A549 (cell line): Measurements from ENCODE around the gene PPP1R1A. TPM values are rescaled to one million over a fixed set of nuclear protein-coding genes. Genes with fewer than 3 reads are reported as not detected.

Source experiments
- ATAC-seq, 2 experiments: fragments of 200-7000 bp in 1 of 2; fragments of >200 bp in 1 of 2; cut with Nextera tagmentation in 1 of 2; cut with Tn5 transposase in 1 of 2; 3 replicates each; pipeline versions ENCODE4 v1.8.0 to v1.9.1; 2018 to 2020; ENCODE audit warnings: mild to moderate bottlenecking in 1 of 2, moderate library complexity in 1 of 2
- CTCF ChIA-PET: fragments of 300-600 bp; sonication (Branson Sonifier 250); formaldehyde crosslinking; extraction: SDS; loops from one replicate; lab custom pipeline; 2021; ENCODE audit warnings: antibody characterized with exemption, inconsistent platforms; lab: Yijun Ruan, JAX
- POLR2A ChIA-PET: fragments of 350-600 bp; formaldehyde crosslinking; extraction: SDS; loops from one replicate; lab custom pipeline; 2021; ENCODE audit warnings: antibody characterized with exemption, inconsistent platforms; lab: Yijun Ruan, JAX
- DNase-seq, 2 experiments: peaks; one replicate each; pipeline versions ENCODE4 v3.0.0 to v3.0.0-alpha.2; 2011 to 2016; ENCODE audit warnings: low read depth in 1 of 2, low spot score in 1 of 2
- FAIRE-seq: peaks from 2 replicates; lab custom pipeline; 2011; peaks lifted over from hg19 to GRCh38; lab: Jason Lieb, UNC
- H3K27ac ChIP-seq, 2 experiments: fragments of >200 bp; sonication (Bioruptor Twin); formaldehyde crosslinking; 3 replicates each; pipeline ENCODE4 v1.5.1; 2016 to 2017
- H3K4me1 ChIP-seq: fragments of >200 bp; sonication (Bioruptor Twin); formaldehyde crosslinking; 3 replicates; pipeline ENCODE4 v1.6.1; 2016
- H3K4me2 ChIP-seq: fragments of >200 bp; sonication (Bioruptor Twin); formaldehyde crosslinking; 3 replicates; pipeline ENCODE4 v1.6.1; 2016
- H3K4me3 ChIP-seq: fragments of >200 bp; sonication (Bioruptor Twin); formaldehyde crosslinking; 3 replicates; pipeline ENCODE4 v1.5.1; 2016
- H3K9me3 ChIP-seq: fragments of >200 bp; sonication (Bioruptor Twin); formaldehyde crosslinking; 3 replicates; pipeline ENCODE4 v1.6.1; 2016
- CHD2 ChIP-seq: fragments of 150-350 bp; IDR thresholded peaks from 2 replicates; pipeline ENCODE4 v1.6.1; 2014; ENCODE audit warnings: low read length; ENCODE audit not compliant: partially characterized antibody
- HOXA7 ChIP-seq: fragments of 250-450 bp; sonication (Bioruptor Pico); IDR thresholded peaks from 2 replicates; pipeline ENCODE4 v1.5.0; 2020; ENCODE audit warnings: mild to moderate bottlenecking, moderate library complexity
- JUNB ChIP-seq: fragments of >200 bp; sonication (Bioruptor Twin); formaldehyde crosslinking; IDR thresholded peaks from 2 replicates; pipeline ENCODE4 v1.6.1; 2016
- MAFK ChIP-seq: fragments of 450-650 bp; IDR thresholded peaks from 2 replicates; pipeline ENCODE4 v1.6.1; 2014; ENCODE audit not compliant: partially characterized antibody
- MAZ ChIP-seq: fragments of 150-350 bp; IDR thresholded peaks from 2 replicates; pipeline ENCODE4 v1.6.1; 2014; ENCODE audit warnings: antibody characterized with exemption, low read depth, low read length, borderline replicate concordance
- RARB ChIP-seq: fragments of 250-450 bp; sonication (Bioruptor Pico); IDR thresholded peaks from 2 replicates; pipeline ENCODE4 v1.8.0; 2021; ENCODE audit warnings: mild to moderate bottlenecking, moderate library complexity
- RCOR1 ChIP-seq: fragments of 150-350 bp; IDR thresholded peaks from 2 replicates; pipeline ENCODE4 v1.6.1; 2014; ENCODE audit warnings: antibody characterized with exemption, low read length, low read depth
- RFX5 ChIP-seq: fragments of 450-650 bp; IDR thresholded peaks from 2 replicates; pipeline ENCODE4 v1.7.1; 2014; ENCODE audit warnings: antibody characterized with exemption, mild to moderate bottlenecking, moderate library complexity
- RNF2 ChIP-seq: fragments of 200-600 bp; sonication (generic); IDR thresholded peaks from 2 replicates; pipeline ENCODE4 v1.6.1; 2016; ENCODE audit warnings: low read depth, mild to moderate bottlenecking, antibody characterized with exemption, moderate library complexity, borderline replicate concordance
- ZSCAN20 ChIP-seq: fragments of 250-450 bp; sonication (Bioruptor Pico); IDR thresholded peaks from 2 replicates; pipeline ENCODE4 v1.8.0; 2022; ENCODE audit warnings: mild to moderate bottlenecking, moderate library complexity
- WGBS: methylation state at CpG from one replicate; pipeline ENCODE4 v1.1.6; 2017; ENCODE audit errors: missing lambda C conversion rate; 5-methylcytosine and 5-hydroxymethylcytosine counted together
- polyA plus RNA-seq, 4 experiments: library from polyadenylated mRNA; depleted of rRNA in 3 of 4; stranded (reverse); fragments of >200 nt; fragmentation: RNase III in 1 of 4; extraction: RNeasy Plus Mini Kit Qiagen cat#74134 plus additional on column Dnase treatment in 1 of 4; gene quantifications; 2 replicates in 3 of 4; 3 replicates in 1 of 4; pipeline ENCODE4 v1.2.3, GENCODE V29; 2011 to 2017
- TF ChIP-seq, protein P1 (sequence below): fragments of >200 bp; sonication (Bioruptor Twin); formaldehyde crosslinking; IDR thresholded peaks from 2 replicates; pipeline ENCODE4 v1.6.1; 2016
- TF ChIP-seq, protein P2 (sequence below): fragments of 200-600 bp; sonication (generic); IDR thresholded peaks from 2 replicates; pipeline ENCODE4 v1.6.1; 2016; ENCODE audit warnings: antibody characterized with exemption, mild to moderate bottlenecking, moderate library complexity
- TF ChIP-seq, protein P3 (sequence below): fragments of 250-450 bp; sonication (Bioruptor Pico); IDR thresholded peaks from 2 replicates; pipeline ENCODE4 v1.5.0; 2021; ENCODE audit warnings: mild to moderate bottlenecking, moderate library complexity, borderline replicate concordance

PPP1R1A gene
- polyA plus RNA-seq, 2 of the 4 experiments (the other 2 are of a cell fraction), result 0.09 TPM; not detected in 1

DNA sequence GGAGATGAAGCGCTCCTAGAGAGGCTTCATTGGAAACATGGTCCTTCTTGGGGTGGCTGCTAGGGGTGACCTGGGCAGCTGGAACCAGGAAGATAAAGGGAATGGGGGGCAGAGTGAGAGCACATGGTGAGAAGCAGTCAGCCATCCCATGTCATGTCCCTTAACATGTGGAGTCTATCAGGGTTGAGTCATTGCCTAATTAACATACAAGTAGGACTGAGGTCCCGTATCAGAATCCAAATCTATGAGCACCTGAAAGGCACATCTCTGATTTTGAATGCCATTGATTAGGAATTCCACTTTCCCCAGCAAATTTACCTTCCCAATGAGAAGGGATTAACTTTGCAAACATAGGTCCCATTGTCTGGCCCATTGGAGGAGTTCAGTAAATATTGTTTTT, 20.3 kb upstream of the PPP1R1A start:
- Histone ChIP-seq H3K27ac (no peak overlapping the region), H3K4me3 (no peak overlapping the region), H3K4me1 (no peaks in the 10 kb centered on the region), H3K4me2 (no peak overlapping the region), H3K9me3 (no peaks in the 10 kb centered on the region)
- TF ChIP-seq CHD2, result no peak
- DNase-seq (no peak), ATAC-seq (no peak), FAIRE-seq (no peak)
- ChIA-PET POLR2A (no interaction called here), CTCF (interaction anchor here (1.3 to 5.7 kb wide), 3 partner anchors 12 to 36 kb away, joined by 3 to 24 read pairs (median 22); no protein-coding TSS in a partner anchor)
- 4% methylated on average over 2 of the region's 2 CpGs for WGBS

DNA sequence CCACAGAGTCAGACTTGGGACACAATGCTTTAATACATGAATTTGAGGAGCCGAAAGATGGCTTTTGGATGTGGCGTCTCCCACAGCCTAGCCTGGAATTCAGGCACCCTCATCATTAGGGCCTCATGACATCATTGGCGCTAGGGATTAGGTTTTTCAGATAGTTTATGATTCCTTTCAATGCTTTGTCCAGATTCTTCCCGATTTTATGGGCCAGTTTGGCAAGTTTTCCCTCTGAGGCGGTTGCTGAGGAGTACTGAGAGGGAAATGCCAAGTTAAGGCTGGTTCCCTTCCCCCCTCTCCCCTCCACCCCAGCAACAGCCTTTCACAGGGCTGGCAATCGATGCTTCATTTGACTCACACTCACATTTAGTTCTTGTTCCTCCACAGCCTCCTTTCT, 19.7 kb upstream of the PPP1R1A start:
- no peak for TF ChIP-seq JUNB
- no peak for TF ChIP-seq MAFK
- TF ChIP-seq, protein P1, sequence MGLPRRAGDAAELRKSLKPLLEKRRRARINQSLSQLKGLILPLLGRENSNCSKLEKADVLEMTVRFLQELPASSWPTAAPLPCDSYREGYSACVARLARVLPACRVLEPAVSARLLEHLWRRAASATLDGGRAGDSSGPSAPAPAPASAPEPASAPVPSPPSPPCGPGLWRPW, result no peak
- TF ChIP-seq RARB (CRISPR knock-in tag), result no peak
- TF ChIP-seq, protein P2, sequence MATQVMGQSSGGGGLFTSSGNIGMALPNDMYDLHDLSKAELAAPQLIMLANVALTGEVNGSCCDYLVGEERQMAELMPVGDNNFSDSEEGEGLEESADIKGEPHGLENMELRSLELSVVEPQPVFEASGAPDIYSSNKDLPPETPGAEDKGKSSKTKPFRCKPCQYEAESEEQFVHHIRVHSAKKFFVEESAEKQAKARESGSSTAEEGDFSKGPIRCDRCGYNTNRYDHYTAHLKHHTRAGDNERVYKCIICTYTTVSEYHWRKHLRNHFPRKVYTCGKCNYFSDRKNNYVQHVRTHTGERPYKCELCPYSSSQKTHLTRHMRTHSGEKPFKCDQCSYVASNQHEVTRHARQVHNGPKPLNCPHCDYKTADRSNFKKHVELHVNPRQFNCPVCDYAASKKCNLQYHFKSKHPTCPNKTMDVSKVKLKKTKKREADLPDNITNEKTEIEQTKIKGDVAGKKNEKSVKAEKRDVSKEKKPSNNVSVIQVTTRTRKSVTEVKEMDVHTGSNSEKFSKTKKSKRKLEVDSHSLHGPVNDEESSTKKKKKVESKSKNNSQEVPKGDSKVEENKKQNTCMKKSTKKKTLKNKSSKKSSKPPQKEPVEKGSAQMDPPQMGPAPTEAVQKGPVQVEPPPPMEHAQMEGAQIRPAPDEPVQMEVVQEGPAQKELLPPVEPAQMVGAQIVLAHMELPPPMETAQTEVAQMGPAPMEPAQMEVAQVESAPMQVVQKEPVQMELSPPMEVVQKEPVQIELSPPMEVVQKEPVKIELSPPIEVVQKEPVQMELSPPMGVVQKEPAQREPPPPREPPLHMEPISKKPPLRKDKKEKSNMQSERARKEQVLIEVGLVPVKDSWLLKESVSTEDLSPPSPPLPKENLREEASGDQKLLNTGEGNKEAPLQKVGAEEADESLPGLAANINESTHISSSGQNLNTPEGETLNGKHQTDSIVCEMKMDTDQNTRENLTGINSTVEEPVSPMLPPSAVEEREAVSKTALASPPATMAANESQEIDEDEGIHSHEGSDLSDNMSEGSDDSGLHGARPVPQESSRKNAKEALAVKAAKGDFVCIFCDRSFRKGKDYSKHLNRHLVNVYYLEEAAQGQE, result no peak
- no peak overlapping the region for H3K27ac ChIP-seq
- no peak for ATAC-seq
- WGBS, result 3% methylated on average over 6 of the region's 6 CpGs
- DNase-seq, result no peak
- H3K4me3 ChIP-seq, result no peak overlapping the region
- ChIA-PET CTCF (interaction anchor here (1.3 to 5.7 kb wide), 3 partner anchors 12 to 35 kb away, joined by 3 to 24 read pairs (median 22); no protein-coding TSS in a partner anchor), POLR2A (no interaction called here)
- H3K4me1 ChIP-seq, result no peaks in the 10 kb centered on the region
- no peaks in the 10 kb centered on the region for H3K9me3 ChIP-seq
- no peak for FAIRE-seq
- H3K4me2 ChIP-seq, result no peak overlapping the region

DNA sequence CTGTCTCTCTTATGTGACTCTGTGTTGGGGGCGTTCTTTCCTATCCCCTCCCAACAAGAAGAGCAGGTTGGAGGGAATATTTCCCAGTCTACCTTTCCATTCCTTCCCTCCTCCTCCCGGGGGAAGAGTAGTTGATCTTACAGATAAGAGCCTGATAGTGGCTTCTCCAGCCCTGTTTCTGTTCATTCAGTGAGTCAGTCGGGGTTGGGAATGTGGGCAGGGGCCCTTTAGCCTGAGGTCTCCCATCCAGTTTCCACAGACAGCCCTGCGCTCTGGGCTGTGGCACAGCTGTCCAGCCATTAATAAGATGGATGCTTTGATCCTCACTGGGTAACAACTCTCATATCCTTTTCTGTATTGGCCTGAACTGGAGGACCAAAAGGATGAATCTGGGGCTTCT, 18.1 kb upstream of the PPP1R1A start:
- TF ChIP-seq RFX5 (no peak), HOXA7 (CRISPR knock-in tag) (no peak), ZSCAN20 (CRISPR knock-in tag) (no peak), MAZ (no peak)
- Histone ChIP-seq H3K4me1 (no peaks in the 10 kb centered on the region), H3K4me3 (no peak overlapping the region), H3K4me2 (no peak overlapping the region), H3K9me3 (no peaks in the 10 kb centered on the region), H3K27ac (no peak overlapping the region)
- CTCF ChIA-PET, result interaction anchor here (0.9 to 5.7 kb wide), 3 partner anchors 10 to 222 kb away, joined by 4 to 24 read pairs (median 22); partner anchors contain the start of gene ZNF385A
- POLR2A ChIA-PET, result no interaction called here
- DNase-seq (no peak), FAIRE-seq (no peak), ATAC-seq (no peak)
- WGBS, result 4% methylated on average over 4 of the region's 4 CpGs

DNA sequence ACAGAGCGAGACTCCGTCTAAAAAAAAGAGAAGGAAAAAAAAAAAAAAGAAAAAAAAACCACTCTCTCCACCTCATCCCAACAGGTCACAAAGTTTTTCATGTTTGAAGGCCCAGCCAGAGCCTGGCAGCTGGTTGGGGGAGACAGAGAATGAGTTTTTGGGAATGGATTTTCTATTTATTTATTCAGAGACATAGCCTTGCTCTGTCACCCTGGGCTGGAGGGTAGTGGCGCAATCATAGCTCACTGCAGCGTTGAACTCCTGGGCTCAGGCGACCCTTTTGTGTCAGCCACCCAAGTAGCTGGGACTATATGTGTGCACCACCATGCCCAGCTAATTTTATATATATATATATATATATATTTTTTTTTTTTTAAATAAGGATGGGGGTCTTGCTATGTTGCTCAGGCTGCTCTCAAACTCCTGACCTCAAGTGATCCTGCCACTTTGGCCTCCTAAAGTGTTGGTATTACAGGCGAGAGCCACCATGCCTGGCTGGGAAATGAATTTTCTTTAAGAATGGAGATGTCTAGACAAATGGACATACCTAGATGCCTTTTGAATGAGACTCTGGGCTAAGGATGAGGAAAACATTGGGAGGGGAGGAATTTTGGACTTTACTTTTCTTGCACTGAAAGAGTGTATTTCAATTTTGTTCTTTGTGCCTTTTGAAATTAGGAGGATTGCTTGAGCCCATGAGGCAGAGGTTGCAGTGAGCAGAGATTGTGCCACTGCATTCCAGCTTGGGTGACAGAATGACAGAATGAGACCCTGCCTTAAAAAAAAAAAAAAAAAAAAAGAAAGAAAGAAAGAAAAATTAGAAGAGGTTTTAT, 16.9 kb upstream of the PPP1R1A start:
- H3K4me2 ChIP-seq, result no peak overlapping the region
- FAIRE-seq (no peak), DNase-seq (no peak), ATAC-seq (no peak)
- TF ChIP-seq RNF2 (no peak), RCOR1 (no peak), ZSCAN20 (CRISPR knock-in tag) (no peak)
- TF ChIP-seq, protein P3, sequence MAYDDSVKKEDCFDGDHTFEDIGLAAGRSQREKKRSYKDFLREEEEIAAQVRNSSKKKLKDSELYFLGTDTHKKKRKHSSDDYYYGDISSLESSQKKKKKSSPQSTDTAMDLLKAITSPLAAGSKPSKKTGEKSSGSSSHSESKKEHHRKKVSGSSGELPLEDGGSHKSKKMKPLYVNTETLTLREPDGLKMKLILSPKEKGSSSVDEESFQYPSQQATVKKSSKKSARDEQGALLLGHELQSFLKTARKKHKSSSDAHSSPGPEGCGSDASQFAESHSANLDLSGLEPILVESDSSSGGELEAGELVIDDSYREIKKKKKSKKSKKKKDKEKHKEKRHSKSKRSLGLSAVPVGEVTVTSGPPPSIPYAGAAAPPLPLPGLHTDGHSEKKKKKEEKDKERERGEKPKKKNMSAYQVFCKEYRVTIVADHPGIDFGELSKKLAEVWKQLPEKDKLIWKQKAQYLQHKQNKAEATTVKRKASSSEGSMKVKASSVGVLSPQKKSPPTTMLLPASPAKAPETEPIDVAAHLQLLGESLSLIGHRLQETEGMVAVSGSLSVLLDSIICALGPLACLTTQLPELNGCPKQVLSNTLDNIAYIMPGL (CRISPR knock-in tag), result no peak
- H3K4me1 ChIP-seq, result no peaks in the 10 kb centered on the region
- ChIA-PET POLR2A (no interaction called here), CTCF (interaction anchor here (1.0 to 5.7 kb wide), 6 partner anchors 9 to 352 kb away, joined by 3 to 24 read pairs (median 4); no protein-coding TSS in a partner anchor)
- H3K9me3 ChIP-seq, result no peaks in the 10 kb centered on the region
- no peak overlapping the region for H3K4me3 ChIP-seq
- no peak overlapping the region for H3K27ac ChIP-seq
- 61% methylated on average over 6 of the region's 6 CpGs for WGBS
